Activated naive CD4-positive, alpha-beta T cell treated with anti-CD3 and anti-CD28 coated beads, Interleukin-2, amount 50 U/mL, for 16 hours (primary cell): ENCODE data around the gene XYLT1.
"Not testable (repeated sequence)": the region's sequence is repeated elsewhere in the genome, so short reads cannot be mapped to it uniquely, and the experiment has no call there.

ENCODE experiments used
- DNase-seq: peaks from one replicate; pipeline ENCODE4 v3.0.0-alpha.2; 2020

Gene XYLT1

GRCh38 chr16:17470908-17471718 lies at the start of gene XYLT1:
Gene XYLT1, minus strand, starts transcription at chr16:17470960. Its CDS starts 164 bp downstream, at chr16:17470796.
- peak; percentile 62 for DNase-seq

- DNase-seq: no peak
Measured at GRCh38 chr16:17520111-17520510, 49.4 kb upstream of the XYLT1 start.

- DNase-seq: no peak
Measured at GRCh38 chr16:17519101-17519955, 48.6 kb upstream of the XYLT1 start.

GRCh38 chr16:17518441-17518840 lies 47.7 kb upstream of the XYLT1 start:
- DNase-seq: no peak

- DNase-seq: no peak
Measured at GRCh38 chr16:17515421-17516210, 44.9 kb upstream of the XYLT1 start.

- DNase-seq: no peak
Measured at GRCh38 chr16:17512636-17513220, 42.0 kb upstream of the XYLT1 start.

GRCh38 chr16:17511340-17511739 lies 40.6 kb upstream of the XYLT1 start:
- no peak for DNase-seq

GRCh38 chr16:17510567-17510966 lies 39.8 kb upstream of the XYLT1 start:
- DNase-seq: no peak

GRCh38 chr16:17509194-17509593 lies 38.4 kb upstream of the XYLT1 start:
- DNase-seq: no peak

- DNase-seq: no peak
Measured at GRCh38 chr16:17508303-17508702, 37.5 kb upstream of the XYLT1 start.

- DNase-seq: not testable (repeated sequence)
Measured at GRCh38 chr16:17507516-17507915, 36.8 kb upstream of the XYLT1 start.

- not testable (repeated sequence) for DNase-seq
Measured at GRCh38 chr16:17505828-17506227, 35.1 kb upstream of the XYLT1 start.

GRCh38 chr16:17504050-17504449 lies 33.3 kb upstream of the XYLT1 start:
- DNase-seq: no peak

- DNase-seq: no peak
Measured at GRCh38 chr16:17503331-17503730, 32.6 kb upstream of the XYLT1 start.

GRCh38 chr16:17501321-17501720 lies 30.6 kb upstream of the XYLT1 start:
- no peak for DNase-seq

GRCh38 chr16:17499223-17499902 lies 28.6 kb upstream of the XYLT1 start:
- DNase-seq: no peak

- no peak for DNase-seq
Measured at GRCh38 chr16:17497648-17498047, 26.9 kb upstream of the XYLT1 start.

- DNase-seq: no peak
Measured at GRCh38 chr16:17496891-17497290, 26.1 kb upstream of the XYLT1 start.

- no peak for DNase-seq
Measured at GRCh38 chr16:17493012-17493411, 22.3 kb upstream of the XYLT1 start.

- no peak for DNase-seq
Measured at GRCh38 chr16:17491140-17491662, 20.4 kb upstream of the XYLT1 start.

- DNase-seq: no peak
Measured at GRCh38 chr16:17488506-17488905, 17.7 kb upstream of the XYLT1 start.

GRCh38 chr16:17483351-17483750 lies 12.6 kb upstream of the XYLT1 start:
- no peak for DNase-seq
